ENCODE data around the gene STARD6. TPM values are rescaled to one million over a fixed set of nuclear protein-coding genes. Genes with fewer than 3 reads are reported as not detected.

The STARD6 gene
- total and polyA plus RNA-seq, 8 donors, result not detected

GRCh38 chr18:54330768-54331548 is 26.7 kb downstream of the STARD6 start:
- Histone ChIP-seq H3K27me3 (no peaks in the 10 kb centered on the region), H3K36me3 (no peaks in the 10 kb centered on the region), H3K9me3 (no peaks in the 10 kb centered on the region), H3K4me3 (no peak overlapping the region), H3K27ac (no peak overlapping the region), H3K4me1 (no peaks in the 10 kb centered on the region)
- intact Hi-C loops (cut with DNase I; ENCODE audit: low total_unique reads), result no loop called here
- DNase-seq, result no peak
- WGBS, 5 donors, result 70 to 77% (median 71%) methylated on average over 6 of the region's 6 CpGs
- TF ChIP-seq POLR2AphosphoS5 (IDR thresholded peaks at IDR 0.05) (no peak), POLR2A (IDR thresholded peaks at IDR 0.05) (no peak), CTCF (IDR thresholded peaks at IDR 0.05) (no peak), EP300 (IDR thresholded peaks at IDR 0.05) (no peak)

GRCh38 chr18:54329787-54330186 is 27.9 kb downstream of the STARD6 start:
- Histone ChIP-seq H3K4me1 (no peaks in the 10 kb centered on the region), H3K27ac (no peak overlapping the region), H3K27me3 (no peaks in the 10 kb centered on the region), H3K4me3 (no peak overlapping the region), H3K9me3 (no peaks in the 10 kb centered on the region), H3K36me3 (no peaks in the 10 kb centered on the region)
- TF ChIP-seq POLR2A (IDR thresholded peaks at IDR 0.05), result no peak
- no peak for TF ChIP-seq EP300 (IDR thresholded peaks at IDR 0.05)
- no peak for TF ChIP-seq CTCF (IDR thresholded peaks at IDR 0.05)
- TF ChIP-seq POLR2AphosphoS5 (IDR thresholded peaks at IDR 0.05), result no peak
- DNase-seq, result no peak
- intact Hi-C loops (cut with DNase I; ENCODE audit: low total_unique reads), result no loop called here

- no peak overlapping the region for H3K4me3 ChIP-seq
- no peaks in the 10 kb centered on the region for H3K27me3 ChIP-seq
- no peak overlapping the region for H3K27ac ChIP-seq
- H3K36me3 ChIP-seq, result no peaks in the 10 kb centered on the region
- no peaks in the 10 kb centered on the region for H3K9me3 ChIP-seq
- H3K4me1 ChIP-seq, result no peaks in the 10 kb centered on the region
- DNase-seq, result no peak
- 82 to 89% (median 84%) methylated on average over 4 of the region's 4 CpGs for WGBS, 5 donors
- TF ChIP-seq EP300 (IDR thresholded peaks at IDR 0.05), result no peak
- TF ChIP-seq POLR2A (IDR thresholded peaks at IDR 0.05), result no peak
- TF ChIP-seq POLR2AphosphoS5 (IDR thresholded peaks at IDR 0.05), result no peak
- no peak for TF ChIP-seq CTCF (IDR thresholded peaks at IDR 0.05)
- intact Hi-C loops (cut with DNase I; ENCODE audit: low total_unique reads), result no loop called here
Observed at GRCh38 chr18:54327818-54328217, 29.8 kb downstream of the STARD6 start.

- Histone ChIP-seq H3K9me3 (no peaks in the 10 kb centered on the region), H3K27me3 (no peaks in the 10 kb centered on the region), H3K36me3 (no peaks in the 10 kb centered on the region), H3K4me3 (no peak overlapping the region), H3K4me1 (no peaks in the 10 kb centered on the region), H3K27ac (no peak overlapping the region)
- 78 to 96% (median 89%) methylated on average over 2 of the region's 2 CpGs for WGBS, 5 donors
- intact Hi-C loops (cut with DNase I; ENCODE audit: low total_unique reads), result no loop called here
- no peak for DNase-seq
- TF ChIP-seq POLR2A (IDR thresholded peaks at IDR 0.05) (no peak), CTCF (IDR thresholded peaks at IDR 0.05) (no peak), POLR2AphosphoS5 (IDR thresholded peaks at IDR 0.05) (no peak), EP300 (IDR thresholded peaks at IDR 0.05) (no peak)
Observed at GRCh38 chr18:54323970-54324369, 33.7 kb downstream of the STARD6 start.
